Measurements from ENCODE around the gene NME4. TPM values are rescaled to one million over a fixed set of nuclear protein-coding genes. Genes with fewer than 3 reads are reported as not detected.
A peak's percentile ranks its signal among the peaks of the same experiment; 100 is the strongest.

Gene NME4
- polyA plus RNA-seq, 2 of the 4 experiments (the other 2 are of a cell fraction): 239 to 349 TPM

DNA sequence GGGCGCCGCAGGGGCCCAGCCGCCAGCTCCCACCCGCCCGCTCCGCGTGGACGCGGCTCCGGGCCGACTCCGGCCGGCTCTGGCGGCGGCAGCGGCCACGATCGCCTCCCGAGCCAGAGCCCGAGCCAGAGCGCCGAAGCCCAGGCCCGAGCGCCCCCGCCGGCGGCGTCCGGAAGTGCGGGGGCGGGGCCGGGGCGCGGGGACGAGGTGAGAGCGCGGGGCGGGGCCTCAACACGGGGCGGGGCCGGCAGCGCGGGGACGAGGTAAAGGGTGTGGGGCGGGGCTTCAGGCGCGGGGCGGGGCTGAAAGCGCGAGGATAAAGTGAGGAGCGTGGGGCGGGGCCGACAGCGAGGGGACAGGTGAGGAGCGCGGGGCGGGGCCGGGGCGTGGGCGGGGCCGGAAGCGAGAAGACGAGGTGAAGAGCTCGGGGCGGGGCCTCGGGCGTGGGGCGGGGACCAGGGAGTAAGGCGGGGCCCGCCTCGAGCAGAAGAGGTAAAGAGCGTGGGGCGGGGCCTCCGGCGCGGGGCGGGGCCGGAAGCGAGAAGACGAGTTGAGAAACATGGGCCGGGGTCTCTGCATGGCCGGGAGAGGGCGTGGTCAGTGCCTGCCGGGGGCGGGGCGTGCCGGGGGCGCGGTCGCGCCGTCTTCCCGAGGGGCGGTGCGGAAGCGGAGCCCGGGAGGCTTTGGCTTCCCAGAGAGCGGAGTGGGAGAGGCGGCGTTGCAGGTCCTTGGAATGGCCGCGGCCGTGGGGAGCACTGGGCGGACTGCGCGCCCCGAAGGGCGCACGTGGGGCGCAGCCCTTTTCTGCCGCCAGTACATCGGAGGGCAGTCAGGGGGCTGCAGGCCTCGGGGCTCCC is 44.2 kb upstream of the NME4 start, which contains the start of gene AXIN1 (continued):
- TF ChIP-seq, protein P1, sequence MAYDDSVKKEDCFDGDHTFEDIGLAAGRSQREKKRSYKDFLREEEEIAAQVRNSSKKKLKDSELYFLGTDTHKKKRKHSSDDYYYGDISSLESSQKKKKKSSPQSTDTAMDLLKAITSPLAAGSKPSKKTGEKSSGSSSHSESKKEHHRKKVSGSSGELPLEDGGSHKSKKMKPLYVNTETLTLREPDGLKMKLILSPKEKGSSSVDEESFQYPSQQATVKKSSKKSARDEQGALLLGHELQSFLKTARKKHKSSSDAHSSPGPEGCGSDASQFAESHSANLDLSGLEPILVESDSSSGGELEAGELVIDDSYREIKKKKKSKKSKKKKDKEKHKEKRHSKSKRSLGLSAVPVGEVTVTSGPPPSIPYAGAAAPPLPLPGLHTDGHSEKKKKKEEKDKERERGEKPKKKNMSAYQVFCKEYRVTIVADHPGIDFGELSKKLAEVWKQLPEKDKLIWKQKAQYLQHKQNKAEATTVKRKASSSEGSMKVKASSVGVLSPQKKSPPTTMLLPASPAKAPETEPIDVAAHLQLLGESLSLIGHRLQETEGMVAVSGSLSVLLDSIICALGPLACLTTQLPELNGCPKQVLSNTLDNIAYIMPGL (CRISPR knock-in tag; IDR thresholded peaks at IDR 0.05; ENCODE audit: borderline replicate concordance): no peak
- TF ChIP-seq RCOR1 (IDR thresholded peaks at IDR 0.05; ENCODE audit: low read depth, low read length): no peak
- TF ChIP-seq CHD4 (IDR thresholded peaks at IDR 0.05; ENCODE audit: borderline replicate concordance): no peak
- TF ChIP-seq HOXB5 (CRISPR knock-in tag; IDR thresholded peaks at IDR 0.05): no peak
- TF ChIP-seq JUN (IDR thresholded peaks at IDR 0.05): peak in 1 of 2 experiments; percentile 34; a peak in 2 of 5 replicates
- TF ChIP-seq ZSCAN20 (CRISPR knock-in tag; IDR thresholded peaks at IDR 0.05): no peak
- no peak for TF ChIP-seq SREBF2 (IDR thresholded peaks at IDR 0.05)
- TF ChIP-seq HEYL (CRISPR knock-in tag; IDR thresholded peaks at IDR 0.05): no peak
- TF ChIP-seq BHLHE40 (IDR thresholded peaks at IDR 0.05; ENCODE audit: low read depth, low read length): no peak
- TF ChIP-seq FOSL2 (IDR thresholded peaks at IDR 0.05): no peak
- no peak for TF ChIP-seq FOSL2 (CRISPR knock-in tag; IDR thresholded peaks at IDR 0.05)
- TF ChIP-seq, protein P2, sequence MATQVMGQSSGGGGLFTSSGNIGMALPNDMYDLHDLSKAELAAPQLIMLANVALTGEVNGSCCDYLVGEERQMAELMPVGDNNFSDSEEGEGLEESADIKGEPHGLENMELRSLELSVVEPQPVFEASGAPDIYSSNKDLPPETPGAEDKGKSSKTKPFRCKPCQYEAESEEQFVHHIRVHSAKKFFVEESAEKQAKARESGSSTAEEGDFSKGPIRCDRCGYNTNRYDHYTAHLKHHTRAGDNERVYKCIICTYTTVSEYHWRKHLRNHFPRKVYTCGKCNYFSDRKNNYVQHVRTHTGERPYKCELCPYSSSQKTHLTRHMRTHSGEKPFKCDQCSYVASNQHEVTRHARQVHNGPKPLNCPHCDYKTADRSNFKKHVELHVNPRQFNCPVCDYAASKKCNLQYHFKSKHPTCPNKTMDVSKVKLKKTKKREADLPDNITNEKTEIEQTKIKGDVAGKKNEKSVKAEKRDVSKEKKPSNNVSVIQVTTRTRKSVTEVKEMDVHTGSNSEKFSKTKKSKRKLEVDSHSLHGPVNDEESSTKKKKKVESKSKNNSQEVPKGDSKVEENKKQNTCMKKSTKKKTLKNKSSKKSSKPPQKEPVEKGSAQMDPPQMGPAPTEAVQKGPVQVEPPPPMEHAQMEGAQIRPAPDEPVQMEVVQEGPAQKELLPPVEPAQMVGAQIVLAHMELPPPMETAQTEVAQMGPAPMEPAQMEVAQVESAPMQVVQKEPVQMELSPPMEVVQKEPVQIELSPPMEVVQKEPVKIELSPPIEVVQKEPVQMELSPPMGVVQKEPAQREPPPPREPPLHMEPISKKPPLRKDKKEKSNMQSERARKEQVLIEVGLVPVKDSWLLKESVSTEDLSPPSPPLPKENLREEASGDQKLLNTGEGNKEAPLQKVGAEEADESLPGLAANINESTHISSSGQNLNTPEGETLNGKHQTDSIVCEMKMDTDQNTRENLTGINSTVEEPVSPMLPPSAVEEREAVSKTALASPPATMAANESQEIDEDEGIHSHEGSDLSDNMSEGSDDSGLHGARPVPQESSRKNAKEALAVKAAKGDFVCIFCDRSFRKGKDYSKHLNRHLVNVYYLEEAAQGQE (IDR thresholded peaks at IDR 0.05): no peak
- no peak for TF ChIP-seq RNF2 (IDR thresholded peaks at IDR 0.05; ENCODE audit: borderline replicate concordance, low read depth)
- no peak for TF ChIP-seq EHMT2 (IDR thresholded peaks at IDR 0.05; ENCODE audit: low read depth)
- no peak for TF ChIP-seq CEBPB (IDR thresholded peaks at IDR 0.05)
- no peak for TF ChIP-seq MAFK (IDR thresholded peaks at IDR 0.05; ENCODE audit: partially characterized antibody)
- no peak for TF ChIP-seq NPAS2 (CRISPR knock-in tag; IDR thresholded peaks at IDR 0.05; ENCODE audit: borderline replicate concordance)
- no peak for TF ChIP-seq RFX5 (IDR thresholded peaks at IDR 0.05)
- TF ChIP-seq MAZ (IDR thresholded peaks at IDR 0.05; ENCODE audit: borderline replicate concordance, low read depth, low read length): no peak
- TF ChIP-seq NR3C1 (IDR thresholded peaks at IDR 0.05): no peak
- no peak for TF ChIP-seq CBX8 (IDR thresholded peaks at IDR 0.05)
- TF ChIP-seq MYC (IDR thresholded peaks at IDR 0.05; ENCODE audit: borderline replicate concordance, low read length): no peak; the same call in 1 of the 2 replicates
- TF ChIP-seq POLR2AphosphoS2 (conservative IDR thresholded peaks at IDR 0.05; ENCODE audit: low read length): no peak
- TF ChIP-seq, protein P3, sequence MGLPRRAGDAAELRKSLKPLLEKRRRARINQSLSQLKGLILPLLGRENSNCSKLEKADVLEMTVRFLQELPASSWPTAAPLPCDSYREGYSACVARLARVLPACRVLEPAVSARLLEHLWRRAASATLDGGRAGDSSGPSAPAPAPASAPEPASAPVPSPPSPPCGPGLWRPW (IDR thresholded peaks at IDR 0.05): no peak
- peak; percentile 54 for TF ChIP-seq SMC3 (IDR thresholded peaks at IDR 0.05)
- TF ChIP-seq, protein P4, sequence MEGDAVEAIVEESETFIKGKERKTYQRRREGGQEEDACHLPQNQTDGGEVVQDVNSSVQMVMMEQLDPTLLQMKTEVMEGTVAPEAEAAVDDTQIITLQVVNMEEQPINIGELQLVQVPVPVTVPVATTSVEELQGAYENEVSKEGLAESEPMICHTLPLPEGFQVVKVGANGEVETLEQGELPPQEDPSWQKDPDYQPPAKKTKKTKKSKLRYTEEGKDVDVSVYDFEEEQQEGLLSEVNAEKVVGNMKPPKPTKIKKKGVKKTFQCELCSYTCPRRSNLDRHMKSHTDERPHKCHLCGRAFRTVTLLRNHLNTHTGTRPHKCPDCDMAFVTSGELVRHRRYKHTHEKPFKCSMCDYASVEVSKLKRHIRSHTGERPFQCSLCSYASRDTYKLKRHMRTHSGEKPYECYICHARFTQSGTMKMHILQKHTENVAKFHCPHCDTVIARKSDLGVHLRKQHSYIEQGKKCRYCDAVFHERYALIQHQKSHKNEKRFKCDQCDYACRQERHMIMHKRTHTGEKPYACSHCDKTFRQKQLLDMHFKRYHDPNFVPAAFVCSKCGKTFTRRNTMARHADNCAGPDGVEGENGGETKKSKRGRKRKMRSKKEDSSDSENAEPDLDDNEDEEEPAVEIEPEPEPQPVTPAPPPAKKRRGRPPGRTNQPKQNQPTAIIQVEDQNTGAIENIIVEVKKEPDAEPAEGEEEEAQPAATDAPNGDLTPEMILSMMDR (IDR thresholded peaks at IDR 0.05): peak; percentile 62
- TF ChIP-seq, protein P5, sequence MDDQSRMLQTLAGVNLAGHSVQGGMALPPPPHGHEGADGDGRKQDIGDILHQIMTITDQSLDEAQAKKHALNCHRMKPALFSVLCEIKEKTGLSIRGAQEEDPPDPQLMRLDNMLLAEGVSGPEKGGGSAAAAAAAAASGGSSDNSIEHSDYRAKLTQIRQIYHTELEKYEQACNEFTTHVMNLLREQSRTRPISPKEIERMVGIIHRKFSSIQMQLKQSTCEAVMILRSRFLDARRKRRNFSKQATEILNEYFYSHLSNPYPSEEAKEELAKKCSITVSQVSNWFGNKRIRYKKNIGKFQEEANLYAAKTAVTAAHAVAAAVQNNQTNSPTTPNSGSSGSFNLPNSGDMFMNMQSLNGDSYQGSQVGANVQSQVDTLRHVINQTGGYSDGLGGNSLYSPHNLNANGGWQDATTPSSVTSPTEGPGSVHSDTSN (IDR thresholded peaks at IDR 0.05): no peak
- TF ChIP-seq, protein P6, sequence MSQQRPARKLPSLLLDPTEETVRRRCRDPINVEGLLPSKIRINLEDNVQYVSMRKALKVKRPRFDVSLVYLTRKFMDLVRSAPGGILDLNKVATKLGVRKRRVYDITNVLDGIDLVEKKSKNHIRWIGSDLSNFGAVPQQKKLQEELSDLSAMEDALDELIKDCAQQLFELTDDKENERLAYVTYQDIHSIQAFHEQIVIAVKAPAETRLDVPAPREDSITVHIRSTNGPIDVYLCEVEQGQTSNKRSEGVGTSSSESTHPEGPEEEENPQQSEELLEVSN (IDR thresholded peaks at IDR 0.05; ENCODE audit: borderline replicate concordance, low read depth): no peak
- TF ChIP-seq ZNF302 (CRISPR knock-in tag; IDR thresholded peaks at IDR 0.05): no peak
- no peak for TF ChIP-seq RARB (CRISPR knock-in tag; IDR thresholded peaks at IDR 0.05)
- peak; percentile 64 for TF ChIP-seq POLR2A (IDR thresholded peaks at IDR 0.05; ENCODE audit: low read length)
- no peak for TF ChIP-seq KDM5A (IDR thresholded peaks at IDR 0.05)
